Measurements from ENCODE around the gene RESP18. TPM values are rescaled to one million over a fixed set of nuclear protein-coding genes. Genes with fewer than 3 reads are reported as not detected.
A peak's percentile ranks its signal among the peaks of the same experiment; 100 is the strongest.

Gene RESP18
- total and polyA plus RNA-seq, 7 experiments from 2014 or later = not detected

GRCh38 chr2:219362524-219363164, 30.1 kb upstream of the RESP18 start:
- Mint-ChIP-seq H3K4me1 (peaks cover 0 to 4% (median 3%) of the 10 kb centered on the region in 7 donors), H3K27ac (peak overlapping the region in 1 of 9 donors; percentile 32), H3K4me3 (no peak overlapping the region), H3K9me3 (no peaks in the 10 kb centered on the region), H3K36me3 (peaks cover 0 to 16% (median 9%) of the 10 kb centered on the region in 5 donors), H3K27me3 (peaks cover 4 to 28% (median 21%) of the 10 kb centered on the region in 5 donors)
- peaks cover 0 to 3% of the 10 kb centered on the region in 2 donors for H3K27me3 ChIP-seq (ENCODE audit: control insufficient read depth in 2 of 2, insufficient read depth in 2 of 2, low read length in 2 of 2)
- intact Hi-C loops (cut with micrococcal nuclease) = no loop called here
- POLR2A ChIA-PET = interaction anchor here (0.5 kb wide), 1 partner anchor 19 kb away, joined by 4 read pairs; no protein-coding TSS in a partner anchor
- DNase-seq (no peak), ATAC-seq (peak; percentile 67)
- H3K4me3 ChIP-seq (ENCODE audit: low read length) = no peak overlapping the region
- H3K27ac ChIP-seq (ENCODE audit: low read depth, low read length) = no peak overlapping the region
- H3K36me3 ChIP-seq (ENCODE audit: control insufficient read depth in 2 of 3, insufficient read depth in 3 of 3, low read length in 3 of 3) = no peaks in the 10 kb centered on the region
- H3K4me1 ChIP-seq (ENCODE audit: control insufficient read depth in 2 of 2, insufficient read depth in 2 of 2, low read length in 2 of 2) = no peaks in the 10 kb centered on the region
- H3K9me3 ChIP-seq (ENCODE audit: control insufficient read depth in 2 of 3, low read length in 3 of 3) = no peaks in the 10 kb centered on the region
- CTCF ChIA-PET = interaction anchor here (0.7 to 1.5 kb wide), 2 partner anchors 11 to 100 kb away, joined by 4 read pairs; no protein-coding TSS in a partner anchor

GRCh38 chr2:219362072-219362471, 29.5 kb upstream of the RESP18 start:
- H3K27me3 Mint-ChIP-seq = peaks cover 10 to 31% (median 25%) of the 10 kb centered on the region in 5 donors
- CTCF ChIA-PET = interaction anchor here (1.5 kb wide), 1 partner anchor 10 kb away, joined by 4 read pairs; no protein-coding TSS in a partner anchor
- Histone ChIP-seq H3K27ac (ENCODE audit: low read depth, low read length) (no peak overlapping the region), H3K27me3 (ENCODE audit: control insufficient read depth in 2 of 2, insufficient read depth in 2 of 2, low read length in 2 of 2) (peaks cover 0 to 3% of the 10 kb centered on the region in 2 donors), H3K36me3 (ENCODE audit: control insufficient read depth in 2 of 3, insufficient read depth in 3 of 3, low read length in 3 of 3) (no peaks in the 10 kb centered on the region), H3K4me1 (ENCODE audit: control insufficient read depth in 2 of 2, insufficient read depth in 2 of 2, low read length in 2 of 2) (no peaks in the 10 kb centered on the region), H3K9me3 (ENCODE audit: control insufficient read depth in 2 of 3, low read length in 3 of 3) (no peaks in the 10 kb centered on the region), H3K4me3 (ENCODE audit: low read length) (no peak overlapping the region)
- POLR2A ChIA-PET = interaction anchor here (0.5 to 1.6 kb wide), 2 partner anchors 7 to 18 kb away, joined by 3 to 4 read pairs; no protein-coding TSS in a partner anchor
- H3K27ac Mint-ChIP-seq = no peak overlapping the region
- no peak for ATAC-seq
- no peak for DNase-seq
- H3K36me3 Mint-ChIP-seq = peaks cover 0 to 16% (median 5%) of the 10 kb centered on the region in 5 donors
- H3K9me3 Mint-ChIP-seq = no peaks in the 10 kb centered on the region
- intact Hi-C loops (cut with micrococcal nuclease) = no loop called here
- H3K4me3 Mint-ChIP-seq = no peak overlapping the region
- peaks cover 0 to 4% (median 3%) of the 10 kb centered on the region in 7 donors for H3K4me1 Mint-ChIP-seq

- peak overlapping the region in 4 of 10 donors; percentile 26 to 74 (median 52) for H3K4me3 Mint-ChIP-seq
- peaks cover 0 to 4% (median 3%) of the 10 kb centered on the region in 7 donors for H3K4me1 Mint-ChIP-seq
- Histone ChIP-seq H3K9me3 (ENCODE audit: control insufficient read depth in 2 of 3, low read length in 3 of 3) (no peaks in the 10 kb centered on the region), H3K27ac (ENCODE audit: low read depth, low read length) (no peak overlapping the region), H3K27me3 (ENCODE audit: control insufficient read depth in 2 of 2, insufficient read depth in 2 of 2, low read length in 2 of 2) (peaks cover 0 to 3% of the 10 kb centered on the region in 2 donors), H3K4me3 (ENCODE audit: low read length) (no peak overlapping the region), H3K4me1 (ENCODE audit: control insufficient read depth in 2 of 2, insufficient read depth in 2 of 2, low read length in 2 of 2) (no peaks in the 10 kb centered on the region), H3K36me3 (ENCODE audit: control insufficient read depth in 2 of 3, insufficient read depth in 3 of 3, low read length in 3 of 3) (no peaks in the 10 kb centered on the region)
- peaks cover 44 to 60% (median 53%) of the 10 kb centered on the region in 5 donors for H3K27me3 Mint-ChIP-seq
- ChIA-PET POLR2A (no interaction called here), CTCF (interaction anchor here (0.7 kb wide), 1 partner anchor 243 kb away, joined by 3 read pairs; no protein-coding TSS in a partner anchor)
- H3K9me3 Mint-ChIP-seq = no peaks in the 10 kb centered on the region
- no peak overlapping the region for H3K27ac Mint-ChIP-seq
- H3K36me3 Mint-ChIP-seq = peaks cover 0 to 12% (median 5%) of the 10 kb centered on the region in 5 donors
- DNase-seq (no peak), ATAC-seq (peak; percentile 10)
- intact Hi-C loops (cut with micrococcal nuclease) = no loop called here
Measured at GRCh38 chr2:219358170-219359075, 25.9 kb upstream of the RESP18 start.

- ChIA-PET CTCF (no interaction called here), POLR2A (no interaction called here)
- Histone ChIP-seq H3K9me3 (ENCODE audit: control insufficient read depth in 2 of 3, low read length in 3 of 3) (no peaks in the 10 kb centered on the region), H3K4me3 (ENCODE audit: low read length) (no peak overlapping the region), H3K36me3 (ENCODE audit: control insufficient read depth in 2 of 3, insufficient read depth in 3 of 3, low read length in 3 of 3) (no peaks in the 10 kb centered on the region), H3K27me3 (ENCODE audit: control insufficient read depth in 2 of 2, insufficient read depth in 2 of 2, low read length in 2 of 2) (peaks cover 0 to 3% of the 10 kb centered on the region in 2 donors), H3K27ac (ENCODE audit: low read depth, low read length) (no peak overlapping the region), H3K4me1 (ENCODE audit: control insufficient read depth in 2 of 2, insufficient read depth in 2 of 2, low read length in 2 of 2) (no peaks in the 10 kb centered on the region)
- intact Hi-C loops (cut with micrococcal nuclease) = no loop called here
- peaks cover 45 to 66% (median 53%) of the 10 kb centered on the region in 5 donors for H3K27me3 Mint-ChIP-seq
- no peaks in the 10 kb centered on the region for H3K9me3 Mint-ChIP-seq
- peaks cover 0 to 4% (median 0%) of the 10 kb centered on the region in 7 donors for H3K4me1 Mint-ChIP-seq
- H3K27ac Mint-ChIP-seq = no peak overlapping the region
- peak; percentile 60 for ATAC-seq
- H3K36me3 Mint-ChIP-seq = peaks cover 0 to 5% (median 4%) of the 10 kb centered on the region in 5 donors
- no peak overlapping the region for H3K4me3 Mint-ChIP-seq
- DNase-seq = no peak
Measured at GRCh38 chr2:219356834-219357233, 24.3 kb upstream of the RESP18 start.

GRCh38 chr2:219354582-219354981, 22.0 kb upstream of the RESP18 start:
- Histone ChIP-seq H3K4me3 (ENCODE audit: low read length) (no peak overlapping the region), H3K9me3 (ENCODE audit: control insufficient read depth in 2 of 3, low read length in 3 of 3) (no peaks in the 10 kb centered on the region), H3K4me1 (ENCODE audit: control insufficient read depth in 2 of 2, insufficient read depth in 2 of 2, low read length in 2 of 2) (no peaks in the 10 kb centered on the region), H3K36me3 (ENCODE audit: control insufficient read depth in 2 of 3, insufficient read depth in 3 of 3, low read length in 3 of 3) (no peaks in the 10 kb centered on the region), H3K27ac (ENCODE audit: low read depth, low read length) (no peak overlapping the region), H3K27me3 (ENCODE audit: control insufficient read depth in 2 of 2, insufficient read depth in 2 of 2, low read length in 2 of 2) (no peaks in the 10 kb centered on the region)
- Mint-ChIP-seq H3K36me3 (no peaks in the 10 kb centered on the region), H3K27me3 (peaks cover 40 to 61% (median 52%) of the 10 kb centered on the region in 5 donors), H3K4me3 (no peak overlapping the region), H3K9me3 (no peaks in the 10 kb centered on the region), H3K27ac (no peak overlapping the region), H3K4me1 (peaks cover 0 to 4% (median 0%) of the 10 kb centered on the region in 7 donors)
- no peak for ATAC-seq
- CTCF ChIA-PET = no interaction called here
- intact Hi-C loops (cut with micrococcal nuclease) = loop anchor here in 1 of 2 donors (5.0 kb wide), 1 partner anchor 47 kb away; the partner anchor contains the start of gene PTPRN
- no peak for DNase-seq
- POLR2A ChIA-PET = no interaction called here

- no peaks in the 10 kb centered on the region for H3K9me3 ChIP-seq (ENCODE audit: control insufficient read depth in 2 of 3, low read length in 3 of 3)
- CTCF ChIA-PET = interaction anchor here (0.5 to 1.4 kb wide), 3 partner anchors 58 to 407 kb away, joined by 3 read pairs; no protein-coding TSS in a partner anchor
- POLR2A ChIA-PET = no interaction called here
- H3K27me3 ChIP-seq (ENCODE audit: control insufficient read depth in 2 of 2, insufficient read depth in 2 of 2, low read length in 2 of 2) = no peaks in the 10 kb centered on the region
- no peaks in the 10 kb centered on the region for H3K4me1 ChIP-seq (ENCODE audit: control insufficient read depth in 2 of 2, insufficient read depth in 2 of 2, low read length in 2 of 2)
- Mint-ChIP-seq H3K36me3 (no peaks in the 10 kb centered on the region), H3K27me3 (peaks cover 45 to 62% (median 49%) of the 10 kb centered on the region in 5 donors), H3K27ac (no peak overlapping the region), H3K4me3 (no peak overlapping the region), H3K4me1 (no peaks in the 10 kb centered on the region), H3K9me3 (no peaks in the 10 kb centered on the region)
- intact Hi-C loops (cut with micrococcal nuclease) = loop anchor here in 1 of 2 donors (5.0 kb wide), 1 partner anchor 46 kb away; the partner anchor contains the start of gene PTPRN
- no peak overlapping the region for H3K27ac ChIP-seq (ENCODE audit: low read depth, low read length)
- H3K36me3 ChIP-seq (ENCODE audit: control insufficient read depth in 2 of 3, insufficient read depth in 3 of 3, low read length in 3 of 3) = no peaks in the 10 kb centered on the region
- H3K4me3 ChIP-seq (ENCODE audit: low read length) = no peak overlapping the region
- ATAC-seq = no peak
- no peak for DNase-seq
Measured at GRCh38 chr2:219353129-219353528, 20.6 kb upstream of the RESP18 start.
